Measurements from ENCODE around the gene DMAC2. TPM values are rescaled to one million over a fixed set of nuclear protein-coding genes. Genes with fewer than 3 reads are reported as not detected.

Gene DMAC2
- total RNA-seq, 4 donors from 2014 or later: 28.8 to 38.7 (median 35.7) TPM

DNA sequence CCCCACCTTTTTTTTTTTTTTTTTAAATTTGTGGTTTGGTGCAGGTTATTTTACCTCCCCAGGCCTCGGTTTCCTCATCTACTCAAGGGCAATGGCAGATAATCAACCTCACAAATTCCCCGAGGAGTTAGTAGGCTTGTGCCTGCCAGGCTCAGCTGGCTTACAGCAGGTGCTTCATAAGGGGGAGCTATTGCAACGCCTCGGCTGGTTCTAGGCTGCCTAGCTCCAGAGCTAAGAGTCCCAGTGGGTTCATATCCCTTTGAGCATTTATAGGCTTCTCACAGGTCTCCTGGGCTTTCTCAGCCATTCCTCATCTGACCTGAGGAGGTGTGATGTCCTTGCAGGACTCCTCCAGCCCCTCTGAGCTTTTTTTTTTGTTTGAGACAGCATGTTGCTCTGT lies 31.5 kb downstream of the DMAC2 start:
- no peak for DNase-seq (ENCODE audit: low spot score in 2 of 2)
- Histone ChIP-seq H3K36me3 (peaks cover 0 to 36% (median 3%) of the 10 kb centered on the region in 3 donors), H3K9me3 (no peaks in the 10 kb centered on the region), H3K4me1 (peaks cover 0 to 63% (median 9%) of the 10 kb centered on the region in 4 donors), H3K27ac (peak overlapping the region in 2 of 4 donors; percentile 26 to 59), H3K27me3 (no peaks in the 10 kb centered on the region), H3K4me3 (no peak overlapping the region)
- WGBS, 2 donors: 59 to 69% methylated on average over 4 of the region's 4 CpGs
- TF ChIP-seq POLR2A (IDR thresholded peaks at IDR 0.05): no peak
- TF ChIP-seq EP300 (IDR thresholded peaks at IDR 0.05): no peak
- TF ChIP-seq, protein P1, sequence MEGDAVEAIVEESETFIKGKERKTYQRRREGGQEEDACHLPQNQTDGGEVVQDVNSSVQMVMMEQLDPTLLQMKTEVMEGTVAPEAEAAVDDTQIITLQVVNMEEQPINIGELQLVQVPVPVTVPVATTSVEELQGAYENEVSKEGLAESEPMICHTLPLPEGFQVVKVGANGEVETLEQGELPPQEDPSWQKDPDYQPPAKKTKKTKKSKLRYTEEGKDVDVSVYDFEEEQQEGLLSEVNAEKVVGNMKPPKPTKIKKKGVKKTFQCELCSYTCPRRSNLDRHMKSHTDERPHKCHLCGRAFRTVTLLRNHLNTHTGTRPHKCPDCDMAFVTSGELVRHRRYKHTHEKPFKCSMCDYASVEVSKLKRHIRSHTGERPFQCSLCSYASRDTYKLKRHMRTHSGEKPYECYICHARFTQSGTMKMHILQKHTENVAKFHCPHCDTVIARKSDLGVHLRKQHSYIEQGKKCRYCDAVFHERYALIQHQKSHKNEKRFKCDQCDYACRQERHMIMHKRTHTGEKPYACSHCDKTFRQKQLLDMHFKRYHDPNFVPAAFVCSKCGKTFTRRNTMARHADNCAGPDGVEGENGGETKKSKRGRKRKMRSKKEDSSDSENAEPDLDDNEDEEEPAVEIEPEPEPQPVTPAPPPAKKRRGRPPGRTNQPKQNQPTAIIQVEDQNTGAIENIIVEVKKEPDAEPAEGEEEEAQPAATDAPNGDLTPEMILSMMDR (IDR thresholded peaks at IDR 0.05): no peak

DNA sequence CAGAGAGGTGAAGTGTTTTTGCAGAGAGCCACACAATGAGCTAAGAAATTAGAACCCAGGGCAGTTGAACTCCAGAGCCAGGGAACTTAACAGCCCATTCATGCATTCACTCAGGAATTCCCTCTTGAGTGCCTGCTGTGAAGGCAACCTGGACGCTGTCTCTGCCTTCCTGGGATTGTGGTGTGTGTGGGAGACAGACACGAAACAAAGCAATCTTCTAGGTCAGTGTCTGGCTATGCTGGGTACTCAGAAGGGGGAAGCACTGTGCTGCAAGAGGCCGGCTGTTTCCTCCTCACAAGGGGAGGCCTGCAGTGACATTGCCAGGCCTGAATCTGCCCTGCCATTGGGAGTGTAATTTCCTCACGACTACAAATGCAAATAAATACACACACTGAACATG lies 32.4 kb downstream of the DMAC2 start:
- TF ChIP-seq POLR2A (IDR thresholded peaks at IDR 0.05) (no peak), EP300 (IDR thresholded peaks at IDR 0.05) (no peak)
- TF ChIP-seq, protein P1 (IDR thresholded peaks at IDR 0.05): no peak
- peaks cover 0 to 72% (median 9%) of the 10 kb centered on the region in 4 donors for H3K4me1 ChIP-seq
- 48 to 62% methylated on average over 4 of the region's 4 CpGs for WGBS, 2 donors

DNA sequence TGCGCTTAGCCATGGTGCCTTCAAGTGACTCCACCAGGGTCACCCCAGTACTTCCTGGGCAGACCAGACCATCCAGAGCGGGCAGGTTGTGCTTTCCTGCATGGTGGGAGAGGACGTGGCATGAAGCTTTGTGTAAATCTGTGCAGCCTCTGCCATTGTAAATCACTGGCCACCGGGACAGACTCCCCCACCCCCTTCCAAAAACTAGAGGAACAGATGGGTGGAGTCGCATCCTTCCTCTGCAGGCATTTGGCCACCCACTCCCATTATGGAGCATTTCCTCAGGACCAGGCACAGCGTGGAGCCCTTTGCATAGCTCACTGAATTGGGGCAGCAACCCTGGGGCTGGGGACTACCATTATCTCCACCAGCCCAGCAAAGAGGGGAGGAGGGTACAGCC lies 33.9 kb downstream of the DMAC2 start:
- Histone ChIP-seq H3K9me3 (no peaks in the 10 kb centered on the region), H3K4me1 (peaks cover 0 to 77% (median 5%) of the 10 kb centered on the region in 4 donors), H3K27ac (no peak overlapping the region), H3K27me3 (no peaks in the 10 kb centered on the region), H3K36me3 (peaks cover 0 to 29% (median 0%) of the 10 kb centered on the region in 3 donors), H3K4me3 (no peak overlapping the region)
- no peak for DNase-seq (ENCODE audit: low spot score in 2 of 2)
- no peak for TF ChIP-seq POLR2A (IDR thresholded peaks at IDR 0.05)
- TF ChIP-seq, protein P1 (IDR thresholded peaks at IDR 0.05): no peak
- no peak for TF ChIP-seq EP300 (IDR thresholded peaks at IDR 0.05)
- 69 to 81% methylated on average over 5 to 6 of the region's 6 CpGs for WGBS, 2 donors

More for the DNA sequence above, 32.4 kb downstream of the DMAC2 start:
- Histone ChIP-seq H3K36me3 (peaks cover 0 to 34% (median 0%) of the 10 kb centered on the region in 3 donors), H3K4me3 (no peak overlapping the region), H3K27ac (peak overlapping the region in 3 of 4 donors; percentile 35 to 59 (median 42)), H3K9me3 (no peaks in the 10 kb centered on the region), H3K27me3 (no peaks in the 10 kb centered on the region)
- DNase-seq (ENCODE audit: low spot score in 2 of 2): no peak

DNA sequence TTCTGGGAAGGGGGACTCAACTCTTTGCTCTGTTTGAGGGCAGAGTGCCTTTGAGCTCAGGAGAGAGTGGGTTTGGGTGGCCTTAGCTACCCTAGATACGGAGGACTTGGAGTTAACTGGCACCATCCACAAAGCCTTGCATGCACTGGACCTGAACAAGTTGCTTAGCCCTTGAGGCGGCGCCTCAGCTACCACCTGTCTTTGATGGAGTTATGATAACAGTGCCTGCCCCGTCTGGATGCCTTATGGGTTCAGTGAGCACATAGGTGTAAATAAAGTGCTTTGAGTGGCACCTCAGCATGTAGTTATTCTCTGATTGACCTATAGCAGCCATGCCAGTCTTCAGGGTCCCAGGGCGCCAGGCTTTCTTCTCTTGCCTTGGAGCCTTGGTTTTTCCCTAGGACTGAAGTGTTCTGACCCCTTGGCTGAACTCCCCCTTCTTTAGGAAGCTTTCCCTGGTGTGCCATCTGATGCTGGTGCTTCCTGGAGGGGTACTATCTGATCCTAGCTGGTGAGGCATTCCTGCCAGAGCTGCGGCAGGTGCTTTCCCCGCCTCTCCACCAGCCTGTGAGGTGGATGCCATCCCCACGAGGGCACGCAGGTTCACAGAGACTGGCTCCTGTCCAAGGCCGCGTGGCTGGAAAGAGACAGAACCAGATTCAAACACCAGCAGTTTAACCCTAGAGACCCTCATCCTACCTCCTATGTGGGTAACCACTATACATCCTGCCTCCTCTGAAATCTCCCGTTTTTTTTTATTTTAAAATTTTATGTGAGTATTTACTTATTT lies 36.3 kb downstream of the DMAC2 start:
- DNase-seq (ENCODE audit: low spot score in 2 of 2): no peak
- peaks cover 0 to 23% (median 0%) of the 10 kb centered on the region in 3 donors for H3K36me3 ChIP-seq
- WGBS, 2 donors: 62 to 65% methylated on average over 12 of the region's 12 CpGs
- H3K27me3 ChIP-seq: no peaks in the 10 kb centered on the region
- H3K4me3 ChIP-seq: no peak overlapping the region
- H3K4me1 ChIP-seq: peaks cover 0 to 76% (median 10%) of the 10 kb centered on the region in 4 donors
- TF ChIP-seq, protein P1 (IDR thresholded peaks at IDR 0.05): no peak
- TF ChIP-seq EP300 (IDR thresholded peaks at IDR 0.05) (no peak), POLR2A (IDR thresholded peaks at IDR 0.05) (no peak)
- H3K27ac ChIP-seq: no peak overlapping the region
- no peaks in the 10 kb centered on the region for H3K9me3 ChIP-seq

GRCh38 chr19:41402010-41402409 lies 37.7 kb downstream of the DMAC2 start:
- WGBS, 2 donors: 46 to 52% methylated on average over 3 of the region's 3 CpGs
- Histone ChIP-seq H3K4me1 (peaks cover 0 to 70% (median 13%) of the 10 kb centered on the region in 4 donors), H3K36me3 (peaks cover 0 to 23% (median 0%) of the 10 kb centered on the region in 3 donors), H3K4me3 (no peak overlapping the region), H3K27me3 (no peaks in the 10 kb centered on the region), H3K27ac (no peak overlapping the region), H3K9me3 (no peaks in the 10 kb centered on the region)
- DNase-seq (ENCODE audit: low spot score in 2 of 2): no peak
- no peak for TF ChIP-seq POLR2A (IDR thresholded peaks at IDR 0.05)
- no peak for TF ChIP-seq EP300 (IDR thresholded peaks at IDR 0.05)
- TF ChIP-seq, protein P1 (IDR thresholded peaks at IDR 0.05): no peak
